HG03097 (cell line): ENCODE data around the gene PLEKHM2.

Source experiments
- ATAC-seq: cut with Tn5 transposase; IDR thresholded peaks from one replicate; pipeline ENCODE4 v1.9.1; 2021; ENCODE audit not compliant: unreplicated experiment, low FRiP score

The PLEKHM2 gene

GRCh38 chr1:15755646-15756040 is 71.5 kb downstream of the PLEKHM2 start:
- ATAC-seq = no peak

DNA sequence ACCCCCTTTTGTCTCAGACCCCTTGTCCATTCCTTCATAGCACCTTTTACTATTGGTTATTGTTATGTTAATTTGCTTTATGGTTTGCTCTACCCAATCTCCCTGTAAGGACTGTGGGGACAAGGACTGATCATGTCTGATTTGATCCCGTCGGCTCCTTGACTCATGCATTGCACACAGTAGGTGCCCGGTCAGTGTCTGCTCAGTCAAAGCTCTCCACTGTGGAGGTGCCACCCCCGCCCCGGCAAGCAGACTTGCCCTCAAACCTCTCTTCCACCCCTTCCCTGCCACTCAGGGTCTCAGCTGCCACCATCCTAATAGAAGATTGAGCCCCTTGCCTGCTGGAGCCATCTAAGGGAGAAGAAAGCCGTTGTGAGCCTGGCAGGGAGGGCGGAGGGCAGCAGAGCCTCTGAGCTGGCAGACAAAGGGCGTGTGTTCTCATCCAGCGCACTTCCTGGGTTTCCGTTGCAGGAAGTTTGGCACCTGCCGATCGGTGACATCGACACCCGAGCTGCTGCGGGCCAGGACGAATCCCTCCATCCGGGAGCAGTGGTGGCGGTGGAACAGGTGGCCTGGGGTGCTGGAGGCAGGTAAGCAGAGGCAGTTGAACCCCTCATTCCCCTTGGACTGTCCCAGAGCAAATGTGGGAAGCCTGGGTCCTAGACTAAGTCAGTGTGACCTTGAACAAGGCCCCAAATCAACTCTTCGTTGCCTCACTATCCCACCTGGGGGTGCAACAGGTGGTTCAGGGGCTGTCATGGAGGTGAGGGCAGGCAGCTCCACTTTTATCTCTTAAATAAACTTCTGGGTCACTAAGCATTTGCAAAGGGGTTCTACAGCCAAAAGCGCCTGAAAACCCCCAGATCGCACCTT is 72.3 kb downstream of the PLEKHM2 start:
- no peak for ATAC-seq

DNA sequence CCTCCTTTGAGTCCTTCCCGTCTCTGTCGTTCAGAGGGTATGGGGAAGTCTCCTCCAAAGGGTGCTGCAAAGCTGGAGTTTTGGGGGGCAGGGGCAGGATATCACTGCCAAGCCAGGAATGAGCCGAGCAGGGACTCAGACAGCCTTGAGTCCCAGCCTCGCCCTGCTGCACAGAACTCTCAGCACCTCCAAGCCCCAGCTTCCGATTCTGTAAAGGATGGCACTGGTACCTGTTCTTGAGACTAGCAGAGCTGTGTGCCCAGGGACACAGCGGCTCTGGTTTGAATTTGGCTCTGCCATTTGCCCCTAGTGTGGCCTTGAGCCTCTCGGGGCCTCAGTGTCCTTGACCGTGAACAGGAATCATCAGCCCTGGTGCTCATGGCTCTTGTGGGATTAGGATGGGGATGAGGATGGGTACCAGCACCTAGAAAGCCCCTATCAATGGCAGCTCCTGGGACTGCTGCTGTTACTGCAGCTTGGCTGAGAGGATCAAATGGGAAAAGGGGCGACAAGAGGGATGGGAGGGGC is 73.0 kb downstream of the PLEKHM2 start:
- no peak for ATAC-seq

- no peak for ATAC-seq
Measured at GRCh38 chr1:15757575-15758342, 73.6 kb downstream of the PLEKHM2 start.

- ATAC-seq = no peak
Measured at GRCh38 chr1:15758343-15758931, 74.3 kb downstream of the PLEKHM2 start, which contains the start of gene FBLIM1. Gene FBLIM1, plus strand, starts transcription at chr1:15758795. Its CDS starts 6,189 bp downstream, at chr1:15764984.

GRCh38 chr1:15758953-15759661 is 75.0 kb downstream of the PLEKHM2 start:
- no peak for ATAC-seq

DNA sequence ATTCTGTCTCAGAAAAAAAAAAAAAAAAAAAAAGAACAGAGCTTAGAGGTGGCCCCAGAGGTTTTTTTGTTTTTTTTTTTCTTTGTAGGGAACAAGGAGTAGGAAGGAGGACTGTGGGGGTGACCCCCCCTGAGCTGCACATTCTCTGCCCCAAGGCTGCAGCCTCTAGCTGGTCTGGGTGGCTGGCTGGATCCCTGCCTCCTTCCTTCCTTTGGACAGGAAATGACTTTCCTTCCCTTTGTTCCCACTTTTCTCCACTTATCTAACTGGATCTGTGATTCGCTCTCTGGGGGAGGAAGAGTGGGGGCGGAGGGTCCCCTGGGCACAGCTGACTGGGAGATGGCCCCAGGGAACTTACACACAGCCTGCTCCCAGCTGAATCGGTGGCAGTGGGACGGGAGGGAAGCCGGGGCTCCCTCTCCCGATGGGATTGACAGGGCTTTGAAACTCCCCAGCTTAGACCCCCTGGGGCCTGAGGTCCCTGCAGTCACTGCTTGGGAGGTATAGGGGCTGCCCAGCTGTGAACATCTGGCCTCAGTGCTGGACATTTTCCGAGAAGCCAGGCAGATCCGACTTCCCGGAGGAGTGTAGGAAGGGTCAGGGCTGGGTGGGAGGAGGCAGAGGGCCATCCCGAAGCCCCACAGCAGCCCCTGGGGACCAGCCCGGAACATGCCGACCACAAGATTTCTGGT is 76.5 kb downstream of the PLEKHM2 start:
- ATAC-seq = no peak

DNA sequence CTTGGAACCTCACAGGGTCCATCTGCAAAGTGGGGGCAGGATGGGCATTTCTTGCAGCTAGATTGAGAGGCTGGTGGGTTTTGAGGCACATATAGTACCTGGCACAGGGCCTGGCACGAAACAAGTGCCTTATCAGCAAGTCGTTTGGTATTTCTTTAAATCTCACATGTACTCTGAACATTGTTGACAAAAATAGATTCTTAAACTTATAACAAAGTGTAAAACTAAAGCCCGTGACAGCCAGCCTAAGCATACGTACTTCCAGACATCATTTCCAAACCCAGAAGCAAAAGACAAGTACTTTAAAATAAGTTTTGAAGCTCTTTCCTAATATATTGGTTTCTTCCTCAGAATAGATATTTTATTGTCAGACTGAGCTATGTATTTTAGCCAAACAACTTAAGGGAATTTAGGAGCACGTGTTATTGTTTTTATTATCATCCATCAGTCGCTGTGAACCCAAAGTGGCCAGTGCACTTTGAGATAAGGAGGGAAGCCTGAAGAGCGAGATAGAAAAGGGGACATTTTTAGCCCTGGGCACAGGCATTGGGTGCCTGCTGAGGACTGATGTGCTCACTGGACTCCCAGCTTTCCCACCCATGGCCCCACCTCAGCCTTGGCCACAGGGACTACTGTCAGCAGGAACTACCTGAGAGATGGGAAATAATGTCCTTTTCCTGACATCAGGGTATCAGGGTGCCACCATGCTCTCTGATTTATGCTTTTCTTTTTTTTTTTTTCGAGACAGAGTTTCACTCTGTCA is 77.4 kb downstream of the PLEKHM2 start:
- ATAC-seq = no peak

- no peak for ATAC-seq
Measured at GRCh38 chr1:15762546-15762945, 78.4 kb downstream of the PLEKHM2 start.

DNA sequence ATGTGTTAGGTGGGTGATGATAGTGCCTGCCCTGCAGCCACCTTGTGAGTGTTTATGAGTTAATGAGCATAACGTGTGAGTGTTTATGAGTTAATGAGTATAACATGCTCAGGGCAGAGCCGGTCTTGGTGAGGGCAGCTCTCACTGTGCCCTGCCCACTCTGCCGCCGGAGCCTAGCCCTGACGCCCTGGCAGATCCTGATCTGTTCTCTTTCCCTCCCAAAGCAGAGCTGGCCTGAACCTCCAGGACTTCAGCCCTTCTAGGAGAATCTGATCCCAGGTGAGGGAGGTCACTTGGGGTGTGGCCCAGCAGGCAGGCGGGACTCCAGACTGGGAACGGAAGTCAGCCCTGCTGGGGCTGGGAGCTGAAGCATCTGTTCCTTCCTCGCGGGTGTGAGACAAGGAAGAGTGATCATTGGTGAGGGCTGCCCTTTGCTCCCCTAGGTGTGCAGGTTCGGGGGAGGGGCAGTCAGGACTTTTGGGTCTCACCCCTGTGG is 80.2 kb downstream of the PLEKHM2 start:
- ATAC-seq = no peak

GRCh38 chr1:15764890-15765289 is 80.8 kb downstream of the PLEKHM2 start:
- no peak for ATAC-seq

DNA sequence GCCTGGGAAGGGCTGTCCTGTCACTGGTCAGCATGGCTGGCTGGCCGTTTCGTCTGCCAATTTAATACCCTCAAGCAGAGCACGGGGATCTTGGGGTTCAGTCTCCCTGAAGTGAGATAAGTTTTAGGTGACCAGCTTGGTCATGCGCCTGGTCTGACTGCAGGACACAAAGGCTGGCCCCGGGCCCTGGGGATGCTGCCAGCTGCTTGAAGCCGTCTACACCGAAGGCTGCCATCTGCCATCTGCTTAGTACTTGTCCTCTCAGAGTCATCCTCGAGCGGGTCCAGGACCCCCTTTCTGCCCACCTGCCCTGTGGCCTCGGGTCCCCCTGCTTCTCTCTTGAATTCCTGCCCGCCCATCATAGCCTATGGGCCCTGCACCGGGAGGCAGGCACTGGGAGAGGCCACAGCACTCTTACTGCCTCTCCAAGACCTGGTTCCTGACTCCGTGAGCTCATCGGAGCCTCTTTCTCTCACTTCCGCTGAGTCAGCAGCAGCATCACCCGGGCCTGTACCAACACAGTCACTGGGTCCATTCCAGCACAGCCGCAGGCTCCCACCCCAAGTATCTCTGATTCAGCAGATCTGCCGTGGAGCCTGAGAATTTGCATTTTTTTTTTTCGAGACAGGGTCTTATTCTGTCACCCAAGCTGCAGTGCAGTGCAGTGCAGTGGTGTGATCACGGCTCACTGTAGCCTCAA is 81.5 kb downstream of the PLEKHM2 start:
- no peak for ATAC-seq

DNA sequence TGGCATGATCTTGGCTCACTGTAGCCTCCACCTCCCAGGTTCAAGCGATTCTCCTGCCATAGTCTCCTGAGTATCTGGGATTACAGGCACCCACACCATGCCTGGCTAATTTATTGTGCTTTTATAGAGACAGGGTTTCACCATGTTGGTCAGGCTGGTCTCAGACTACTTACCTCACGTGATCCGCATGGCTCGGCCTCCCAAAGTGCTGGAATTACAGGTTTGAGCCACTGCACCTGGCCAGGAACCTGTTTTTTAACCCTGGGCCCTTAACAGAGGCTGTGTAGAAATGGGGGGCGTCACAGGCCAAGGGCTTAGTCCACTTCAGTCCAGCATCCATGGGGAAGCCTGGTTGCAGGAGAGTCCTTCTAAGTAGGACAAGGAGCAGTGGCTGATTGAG is 83.8 kb downstream of the PLEKHM2 start:
- no peak for ATAC-seq

- ATAC-seq = no peak
Measured at GRCh38 chr1:15768388-15768787, 84.3 kb downstream of the PLEKHM2 start.

GRCh38 chr1:15770313-15770962 is 86.3 kb downstream of the PLEKHM2 start:
- no peak for ATAC-seq

DNA sequence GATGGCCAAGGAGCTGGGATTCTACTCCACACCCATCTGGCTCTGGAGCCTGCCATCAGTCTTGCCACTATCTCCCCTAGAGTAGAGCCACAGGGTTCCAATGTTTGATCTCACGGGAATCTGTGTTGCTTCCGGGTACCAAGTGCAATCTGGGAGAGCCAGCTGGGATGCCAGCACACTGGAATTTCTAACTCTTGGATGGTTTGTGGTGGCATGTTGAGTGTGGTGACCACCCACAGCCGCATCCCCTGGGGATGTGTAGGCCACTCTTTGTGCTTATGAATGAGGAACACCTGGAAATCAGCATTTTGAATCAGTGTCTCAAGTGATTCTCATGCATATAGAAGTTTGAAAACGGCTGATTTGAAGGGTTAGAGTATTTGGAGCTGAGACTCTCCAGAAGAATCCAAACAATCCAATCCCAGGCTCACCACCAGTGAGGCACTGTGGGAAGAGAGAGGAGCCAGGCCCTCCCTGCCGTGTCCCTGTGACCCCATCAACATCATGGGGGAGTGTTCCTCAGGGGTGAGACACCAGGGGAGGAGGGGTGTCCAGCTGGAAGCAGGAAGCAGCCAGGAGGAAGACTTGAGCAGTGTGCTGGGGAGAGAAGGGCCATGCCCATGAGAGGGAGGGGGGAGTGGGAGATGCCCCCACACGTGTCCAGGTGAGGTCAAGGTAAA is 87.9 kb downstream of the PLEKHM2 start:
- ATAC-seq = no peak

DNA sequence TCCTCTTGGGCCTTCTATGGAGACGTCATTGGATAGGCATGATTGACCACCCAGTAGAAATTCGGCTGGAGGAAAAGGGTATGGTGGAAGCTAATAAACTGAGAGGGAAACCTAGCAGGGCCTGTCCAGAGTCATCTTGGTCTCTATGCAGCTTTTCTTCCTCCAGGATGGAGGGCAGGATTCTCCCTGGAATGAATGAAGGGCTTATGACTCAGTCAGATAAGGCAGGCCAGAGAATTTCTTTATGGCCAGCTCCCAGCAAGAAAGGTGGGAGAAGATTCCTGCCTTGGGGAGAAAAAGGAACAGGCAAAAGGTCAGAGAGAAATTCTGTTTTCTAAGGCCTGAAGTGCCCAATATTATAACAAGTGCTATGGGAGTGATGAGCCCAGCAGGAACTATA is 91.6 kb downstream of the PLEKHM2 start:
- ATAC-seq = no peak
